HEK293 (cell line): ENCODE measurements around the gene VPS4A.

ENCODE experiments used
- BCL11B ChIP-seq: fragments of 450-650 bp; formaldehyde crosslinking; IDR thresholded peaks from 2 replicates; pipeline ENCODE4 v1.5.1; 2016; ENCODE audit warnings: low read depth, missing biosample characterization, missing genetic modification characterization
- IKZF3 ChIP-seq: fragments of 450-650 bp; IDR thresholded peaks from 2 replicates; pipeline ENCODE4 v1.5.0; 2018; ENCODE audit warnings: missing biosample characterization, mild to moderate bottlenecking, missing genetic modification characterization, moderate library complexity
- KLF1 ChIP-seq: fragments of 450-650 bp; formaldehyde crosslinking; IDR thresholded peaks from 2 replicates; pipeline ENCODE4 v1.5.1; 2016; ENCODE audit warnings: missing biosample characterization, missing genetic modification characterization
- KLF10 ChIP-seq: fragments of 450-650 bp; IDR thresholded peaks from 2 replicates; pipeline ENCODE4 v1.5.1; 2018; ENCODE audit warnings: missing biosample characterization, mild to moderate bottlenecking, missing genetic modification characterization
- OVOL3 ChIP-seq: fragments of 450-650 bp; formaldehyde crosslinking; IDR thresholded peaks from 2 replicates; pipeline ENCODE4 v1.5.1; 2016; ENCODE audit warnings: missing biosample characterization, missing genetic modification characterization
- PRDM1 ChIP-seq: fragments of 450-650 bp; formaldehyde crosslinking; IDR thresholded peaks from 2 replicates; pipeline ENCODE4; 2016; ENCODE audit warnings: missing biosample characterization, missing genetic modification characterization
- TCF7L2 ChIP-seq: IDR thresholded peaks from 2 replicates; pipeline ENCODE4 v1.6.1; 2011; ENCODE audit warnings: low read depth, mild to moderate bottlenecking, inconsistent platforms, low read length, moderate library complexity, borderline replicate concordance
- YY1 ChIP-seq: fragments of 450-650 bp; formaldehyde crosslinking; IDR thresholded peaks from 2 replicates; pipeline ENCODE4 v1.5.1; 2018; ENCODE audit warnings: missing biosample characterization, missing genetic modification characterization
- ZBTB1 ChIP-seq: fragments of 450-650 bp; formaldehyde crosslinking; IDR thresholded peaks from 2 replicates; pipeline ENCODE4 v1.5.1; 2016; ENCODE audit warnings: missing biosample characterization, missing genetic modification characterization
- ZBTB26 ChIP-seq: fragments of 450-650 bp; formaldehyde crosslinking; optimal IDR thresholded peaks from 2 replicates; pipeline ENCODE3; 2016; ENCODE audit warnings: missing biosample characterization, mild to moderate bottlenecking, missing genetic modification characterization
- ZEB2 ChIP-seq: fragments of 450-650 bp; formaldehyde crosslinking; IDR thresholded peaks from 2 replicates; pipeline ENCODE4 v1.5.1; 2016; ENCODE audit warnings: missing biosample characterization, missing genetic modification characterization
- ZFP69B ChIP-seq: fragments of 450-650 bp; formaldehyde crosslinking; IDR thresholded peaks from 2 replicates; pipeline ENCODE4 v1.5.1; 2016; ENCODE audit warnings: missing biosample characterization, missing genetic modification characterization
- ZNF114 ChIP-seq: fragments of 450-650 bp; formaldehyde crosslinking; IDR thresholded peaks from 2 replicates; pipeline ENCODE4 v1.5.0; 2017; ENCODE audit warnings: missing biosample characterization, missing genetic modification characterization
- ZNF157 ChIP-seq: fragments of 450-650 bp; formaldehyde crosslinking; IDR thresholded peaks from 2 replicates; pipeline ENCODE4 v1.5.1; 2016; ENCODE audit warnings: missing biosample characterization, missing genetic modification characterization
- ZNF184 ChIP-seq: fragments of 450-650 bp; IDR thresholded peaks from 2 replicates; pipeline ENCODE4 v1.5.1; 2018; ENCODE audit warnings: missing biosample characterization, mild to moderate bottlenecking, missing genetic modification characterization
- ZNF292 ChIP-seq: fragments of 450-650 bp; formaldehyde crosslinking; IDR thresholded peaks from 2 replicates; pipeline ENCODE4 v1.5.1; 2016; ENCODE audit warnings: low read depth, missing biosample characterization, missing genetic modification characterization, borderline replicate concordance
- ZNF311 ChIP-seq: fragments of 450-650 bp; formaldehyde crosslinking; IDR thresholded peaks from 2 replicates; pipeline ENCODE4 v1.5.1; 2017; ENCODE audit warnings: missing biosample characterization, missing genetic modification characterization, borderline replicate concordance
- ZNF37A ChIP-seq: fragments of 450-650 bp; IDR thresholded peaks from 2 replicates; pipeline ENCODE4 v1.5.1; 2018; ENCODE audit warnings: missing biosample characterization, missing genetic modification characterization
- ZNF513 ChIP-seq: fragments of 450-650 bp; IDR thresholded peaks from 2 replicates; pipeline ENCODE4 v1.5.1; 2018; ENCODE audit warnings: missing biosample characterization, missing genetic modification characterization
- ZNF529 ChIP-seq: fragments of 450-650 bp; formaldehyde crosslinking; IDR thresholded peaks from 2 replicates; pipeline ENCODE4 v1.5.1; 2017; ENCODE audit warnings: missing genetic modification characterization, missing biosample characterization; ENCODE audit not compliant: insufficient replicate concordance
- ZNF555 ChIP-seq: fragments of 450-650 bp; formaldehyde crosslinking; conservative IDR thresholded peaks from 2 replicates; pipeline ENCODE4 v1.5.1; 2017; ENCODE audit warnings: missing biosample characterization, mild to moderate bottlenecking, missing genetic modification characterization, inconsistent platforms
- ZNF560 ChIP-seq: fragments of 450-650 bp; formaldehyde crosslinking; IDR thresholded peaks from 2 replicates; pipeline ENCODE4 v1.5.1; 2017; ENCODE audit warnings: missing biosample characterization, missing genetic modification characterization, borderline replicate concordance
- ZNF624 ChIP-seq: fragments of 450-650 bp; formaldehyde crosslinking; IDR thresholded peaks from 2 replicates; pipeline ENCODE4 v1.5.1; 2017; ENCODE audit warnings: missing biosample characterization, missing genetic modification characterization
- ZNF677 ChIP-seq: fragments of 450-650 bp; IDR thresholded peaks from 2 replicates; pipeline ENCODE4 v1.5.0; 2018; ENCODE audit warnings: missing biosample characterization, mild to moderate bottlenecking, missing genetic modification characterization, moderate library complexity
- ZNF701 ChIP-seq: fragments of 450-650 bp; formaldehyde crosslinking; IDR thresholded peaks from 2 replicates; pipeline ENCODE4 v1.5.1; 2016; ENCODE audit warnings: missing biosample characterization, missing genetic modification characterization
- ZNF704 ChIP-seq: fragments of 450-650 bp; formaldehyde crosslinking; IDR thresholded peaks from 2 replicates; pipeline ENCODE4 v1.5.1; 2016; ENCODE audit warnings: missing biosample characterization, missing genetic modification characterization
- ZNF837 ChIP-seq: fragments of 450-650 bp; formaldehyde crosslinking; IDR thresholded peaks from 2 replicates; pipeline ENCODE4 v1.5.1; 2016; ENCODE audit warnings: missing biosample characterization, missing genetic modification characterization
- TF ChIP-seq, protein P1 (sequence below): fragments of 450-650 bp; formaldehyde crosslinking; IDR thresholded peaks from 2 replicates; pipeline ENCODE4 v1.5.0; 2017; ENCODE audit warnings: missing biosample characterization, missing genetic modification characterization, borderline replicate concordance
- TF ChIP-seq, protein P2 (sequence below): fragments of 450-650 bp; formaldehyde crosslinking; IDR thresholded peaks from 2 replicates; pipeline ENCODE4 v1.5.1; 2017; ENCODE audit warnings: missing biosample characterization, missing genetic modification characterization
- TF ChIP-seq, protein P3 (sequence below): fragments of 450-650 bp; formaldehyde crosslinking; IDR thresholded peaks from 2 replicates; pipeline ENCODE4 v1.5.1; 2016; ENCODE audit warnings: missing biosample characterization, missing genetic modification characterization

VPS4A gene

GRCh38 chr16:69339289-69340094 is 28.3 kb downstream of the VPS4A start, which contains the start of the genes COG8 and NIP7 (continued):
- TF ChIP-seq ZNF555 (tag by site-specific recombination) (no peak), YY1 (tag by site-specific recombination) (peak; percentile 86), ZBTB26 (tag by site-specific recombination) (peak; percentile 94), KLF1 (tag by site-specific recombination) (peak; percentile 94), ZNF677 (tag by site-specific recombination) (no peak), IKZF3 (tag by site-specific recombination) (no peak), ZNF311 (tag by site-specific recombination) (no peak), ZEB2 (peak; percentile 66), ZBTB1 (no peak), OVOL3 (tag by site-specific recombination) (no peak), ZFP69B (no peak), ZNF292 (tag by site-specific recombination) (no peak), ZNF114 (tag by site-specific recombination) (no peak), ZNF37A (tag by site-specific recombination) (no peak), ZNF560 (tag by site-specific recombination) (no peak), ZNF529 (no peak), BCL11B (no peak), ZNF837 (no peak), TCF7L2 (no peak), ZNF184 (tag by site-specific recombination) (no peak), ZNF701 (tag by site-specific recombination) (no peak), ZNF624 (tag by site-specific recombination) (no peak), ZNF704 (tag by site-specific recombination) (no peak), ZNF157 (no peak), ZNF513 (tag by site-specific recombination) (peak; percentile 13; the same call in 1 of the 2 replicates), PRDM1 (tag by site-specific recombination) (peak; percentile 73), KLF10 (tag by site-specific recombination) (0 out of 2 replicates have a peak, but pooled peaks have one; percentile 32)
- TF ChIP-seq, protein P1, sequence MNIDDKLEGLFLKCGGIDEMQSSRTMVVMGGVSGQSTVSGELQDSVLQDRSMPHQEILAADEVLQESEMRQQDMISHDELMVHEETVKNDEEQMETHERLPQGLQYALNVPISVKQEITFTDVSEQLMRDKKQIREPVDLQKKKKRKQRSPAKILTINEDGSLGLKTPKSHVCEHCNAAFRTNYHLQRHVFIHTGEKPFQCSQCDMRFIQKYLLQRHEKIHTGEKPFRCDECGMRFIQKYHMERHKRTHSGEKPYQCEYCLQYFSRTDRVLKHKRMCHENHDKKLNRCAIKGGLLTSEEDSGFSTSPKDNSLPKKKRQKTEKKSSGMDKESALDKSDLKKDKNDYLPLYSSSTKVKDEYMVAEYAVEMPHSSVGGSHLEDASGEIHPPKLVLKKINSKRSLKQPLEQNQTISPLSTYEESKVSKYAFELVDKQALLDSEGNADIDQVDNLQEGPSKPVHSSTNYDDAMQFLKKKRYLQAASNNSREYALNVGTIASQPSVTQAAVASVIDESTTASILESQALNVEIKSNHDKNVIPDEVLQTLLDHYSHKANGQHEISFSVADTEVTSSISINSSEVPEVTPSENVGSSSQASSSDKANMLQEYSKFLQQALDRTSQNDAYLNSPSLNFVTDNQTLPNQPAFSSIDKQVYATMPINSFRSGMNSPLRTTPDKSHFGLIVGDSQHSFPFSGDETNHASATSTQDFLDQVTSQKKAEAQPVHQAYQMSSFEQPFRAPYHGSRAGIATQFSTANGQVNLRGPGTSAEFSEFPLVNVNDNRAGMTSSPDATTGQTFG (tag by site-specific recombination), result no peak
- TF ChIP-seq, protein P2, sequence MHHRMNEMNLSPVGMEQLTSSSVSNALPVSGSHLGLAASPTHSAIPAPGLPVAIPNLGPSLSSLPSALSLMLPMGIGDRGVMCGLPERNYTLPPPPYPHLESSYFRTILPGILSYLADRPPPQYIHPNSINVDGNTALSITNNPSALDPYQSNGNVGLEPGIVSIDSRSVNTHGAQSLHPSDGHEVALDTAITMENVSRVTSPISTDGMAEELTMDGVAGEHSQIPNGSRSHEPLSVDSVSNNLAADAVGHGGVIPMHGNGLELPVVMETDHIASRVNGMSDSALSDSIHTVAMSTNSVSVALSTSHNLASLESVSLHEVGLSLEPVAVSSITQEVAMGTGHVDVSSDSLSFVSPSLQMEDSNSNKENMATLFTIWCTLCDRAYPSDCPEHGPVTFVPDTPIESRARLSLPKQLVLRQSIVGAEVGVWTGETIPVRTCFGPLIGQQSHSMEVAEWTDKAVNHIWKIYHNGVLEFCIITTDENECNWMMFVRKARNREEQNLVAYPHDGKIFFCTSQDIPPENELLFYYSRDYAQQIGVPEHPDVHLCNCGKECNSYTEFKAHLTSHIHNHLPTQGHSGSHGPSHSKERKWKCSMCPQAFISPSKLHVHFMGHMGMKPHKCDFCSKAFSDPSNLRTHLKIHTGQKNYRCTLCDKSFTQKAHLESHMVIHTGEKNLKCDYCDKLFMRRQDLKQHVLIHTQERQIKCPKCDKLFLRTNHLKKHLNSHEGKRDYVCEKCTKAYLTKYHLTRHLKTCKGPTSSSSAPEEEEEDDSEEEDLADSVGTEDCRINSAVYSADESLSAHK, result no peak
- TF ChIP-seq, protein P3, sequence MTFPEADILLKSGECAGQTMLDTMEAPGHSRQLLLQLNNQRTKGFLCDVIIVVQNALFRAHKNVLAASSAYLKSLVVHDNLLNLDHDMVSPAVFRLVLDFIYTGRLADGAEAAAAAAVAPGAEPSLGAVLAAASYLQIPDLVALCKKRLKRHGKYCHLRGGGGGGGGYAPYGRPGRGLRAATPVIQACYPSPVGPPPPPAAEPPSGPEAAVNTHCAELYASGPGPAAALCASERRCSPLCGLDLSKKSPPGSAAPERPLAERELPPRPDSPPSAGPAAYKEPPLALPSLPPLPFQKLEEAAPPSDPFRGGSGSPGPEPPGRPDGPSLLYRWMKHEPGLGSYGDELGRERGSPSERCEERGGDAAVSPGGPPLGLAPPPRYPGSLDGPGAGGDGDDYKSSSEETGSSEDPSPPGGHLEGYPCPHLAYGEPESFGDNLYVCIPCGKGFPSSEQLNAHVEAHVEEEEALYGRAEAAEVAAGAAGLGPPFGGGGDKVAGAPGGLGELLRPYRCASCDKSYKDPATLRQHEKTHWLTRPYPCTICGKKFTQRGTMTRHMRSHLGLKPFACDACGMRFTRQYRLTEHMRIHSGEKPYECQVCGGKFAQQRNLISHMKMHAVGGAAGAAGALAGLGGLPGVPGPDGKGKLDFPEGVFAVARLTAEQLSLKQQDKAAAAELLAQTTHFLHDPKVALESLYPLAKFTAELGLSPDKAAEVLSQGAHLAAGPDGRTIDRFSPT, result no peak
